CD8-positive, alpha-beta memory T cell (primary cell): ENCODE data around the gene TBC1D5. TPM values are rescaled to one million over a fixed set of nuclear protein-coding genes. Genes with fewer than 3 reads are reported as not detected.

Experiments used
- CTCF ChIA-PET: fragments of 350-600 bp; sonication (Branson Sonifier 250); formaldehyde crosslinking; loops from one replicate; lab custom pipeline; 2021; ENCODE audit warnings: antibody characterized with exemption; lab: Charles Lee
- POLR2A ChIA-PET: fragments of 350-600 bp; sonication (Branson Sonifier 250); formaldehyde crosslinking; loops from one replicate; lab custom pipeline; 2021; ENCODE audit warnings: antibody characterized with exemption; lab: Charles Lee
- DNase-seq, 5 donors: peaks; one replicate each; pipeline versions ENCODE4 v3.0.0 to v3.0.0-alpha.2; 2020 to 2022; ENCODE audit warnings: mixed read lengths in 1 of 5
- H3K27ac ChIP-seq: one replicate; pipeline ENCODE4 v1.7.0; 2013; ENCODE audit warnings: low read depth, mild to moderate bottlenecking, low read length, moderate library complexity
- H3K27me3 ChIP-seq: 2 replicates; pipeline ENCODE4 v1.7.0; 2013; ENCODE audit warnings: low read length, mild to moderate bottlenecking; ENCODE audit not compliant: insufficient read depth, poor library complexity, severe bottlenecking
- H3K36me3 ChIP-seq: 2 replicates; pipeline ENCODE4 v1.7.0; 2013; ENCODE audit warnings: mild to moderate bottlenecking, low read length, moderate library complexity; ENCODE audit not compliant: insufficient read depth
- H3K4me1 ChIP-seq: 2 replicates; pipeline ENCODE4 v1.7.0; 2013; ENCODE audit warnings: mild to moderate bottlenecking, low read length, moderate library complexity; ENCODE audit not compliant: insufficient read depth
- H3K4me3 ChIP-seq: 2 replicates; pipeline ENCODE4 v1.7.0; 2013; ENCODE audit warnings: mild to moderate bottlenecking, low read length
- H3K9me3 ChIP-seq: 2 replicates; pipeline ENCODE4 v1.7.0; 2013; ENCODE audit warnings: mild to moderate bottlenecking, low read length
- H3K27ac Mint-ChIP-seq, 8 donors: one replicate each; pipeline ENCODE4 v1.8.0; 2020 to 2021; ENCODE audit warnings: mixed read lengths in 8 of 8, mild to moderate bottlenecking in 6 of 8, inconsistent platforms in 3 of 8, moderate library complexity in 3 of 8
- H3K27me3 Mint-ChIP-seq, 2 donors: one replicate each; pipeline ENCODE4 v1.8.0; 2020 to 2021; ENCODE audit warnings: mixed read lengths in 2 of 2, mild to moderate bottlenecking in 1 of 2, moderate library complexity in 1 of 2
- H3K36me3 Mint-ChIP-seq, 3 donors: one replicate each; pipeline ENCODE4 v1.8.0; 2020 to 2021; ENCODE audit warnings: mixed read lengths in 3 of 3, inconsistent platforms in 1 of 3, mild to moderate bottlenecking in 1 of 3
- H3K4me1 Mint-ChIP-seq, 3 donors: one replicate each; pipeline ENCODE4 v1.8.0; 2020 to 2021; ENCODE audit warnings: mixed read lengths in 3 of 3, inconsistent platforms in 1 of 3, mild to moderate bottlenecking in 1 of 3
- H3K4me3 Mint-ChIP-seq, 7 donors: one replicate each; pipeline ENCODE4 v1.8.0; 2020 to 2021; ENCODE audit warnings: mixed read lengths in 7 of 7, mild to moderate bottlenecking in 6 of 7, moderate library complexity in 4 of 7, inconsistent platforms in 2 of 7
- H3K9me3 Mint-ChIP-seq, 5 donors: one replicate each; pipeline ENCODE4 v1.8.0; 2020 to 2022; ENCODE audit warnings: mixed read lengths in 5 of 5, mild to moderate bottlenecking in 3 of 5, moderate library complexity in 2 of 5, inconsistent platforms in 1 of 5
- polyA plus RNA-seq: library from polyadenylated mRNA; unstranded; fragments of 300-500 nt; fragmentation: Illumina TruSeq; gene quantifications from one replicate; pipeline ENCODE4 v1.2.3, GENCODE V29; 2021
- total RNA-seq, 2 experiments: library from RNA; stranded (reverse); gene quantifications; one replicate each; pipeline ENCODE4 v1.2.3, GENCODE V29; 2021

The TBC1D5 gene
- total and polyA plus RNA-seq, 3 experiments from 2014 or later = 35.8 to 45.1 (median 40.0) TPM

- Histone ChIP-seq H3K4me1 (no peaks in the 10 kb centered on the region), H3K9me3 (no peaks in the 10 kb centered on the region), H3K27ac (no peak overlapping the region), H3K27me3 (no peaks in the 10 kb centered on the region), H3K36me3 (no peaks in the 10 kb centered on the region), H3K4me3 (no peak overlapping the region)
- H3K36me3 Mint-ChIP-seq = peaks cover 0 to 5% (median 2%) of the 10 kb centered on the region in 3 donors
- no peaks in the 10 kb centered on the region for H3K27me3 Mint-ChIP-seq
- no peak overlapping the region for H3K4me3 Mint-ChIP-seq
- H3K9me3 Mint-ChIP-seq = no peaks in the 10 kb centered on the region
- ChIA-PET POLR2A (no interaction called here), CTCF (interaction anchor here (1.5 kb wide), 1 partner anchor 326 kb away, joined by 4 read pairs; no protein-coding TSS in a partner anchor)
- DNase-seq = no peak
- no peak overlapping the region for H3K27ac Mint-ChIP-seq
- peaks cover 26 to 39% (median 39%) of the 10 kb centered on the region in 3 donors for H3K4me1 Mint-ChIP-seq
Measured at GRCh38 chr3:17514597-17514996, 227.8 kb downstream of the TBC1D5 start.

DNA sequence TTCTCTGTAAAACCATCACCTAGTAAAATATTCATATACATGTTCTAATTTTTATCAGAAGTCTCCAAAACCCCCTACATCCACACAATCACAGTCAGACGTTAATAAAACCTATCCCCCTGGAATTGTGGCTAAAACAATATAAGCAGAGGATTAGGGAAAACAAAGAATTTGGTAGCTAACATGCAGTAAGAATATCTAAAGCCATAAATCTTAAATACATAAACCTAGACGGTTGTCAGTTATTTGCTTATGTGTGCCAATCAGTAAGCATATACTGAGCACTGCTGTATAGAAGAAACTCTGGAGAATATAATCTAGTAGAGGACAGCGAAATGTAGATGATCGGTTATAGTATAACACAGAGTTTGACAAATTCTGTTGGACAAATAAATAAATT is 232.2 kb downstream of the TBC1D5 start:
- Mint-ChIP-seq H3K4me3 (no peak overlapping the region), H3K27me3 (no peaks in the 10 kb centered on the region), H3K4me1 (peaks cover 8 to 13% (median 10%) of the 10 kb centered on the region in 3 donors), H3K27ac (no peak overlapping the region), H3K9me3 (no peaks in the 10 kb centered on the region), H3K36me3 (peaks cover 0 to 8% (median 0%) of the 10 kb centered on the region in 3 donors)
- H3K36me3 ChIP-seq = no peaks in the 10 kb centered on the region
- H3K27ac ChIP-seq = no peak overlapping the region
- DNase-seq = no peak
- H3K27me3 ChIP-seq = no peaks in the 10 kb centered on the region
- POLR2A ChIA-PET = no interaction called here
- CTCF ChIA-PET = no interaction called here
- no peaks in the 10 kb centered on the region for H3K4me1 ChIP-seq
- no peaks in the 10 kb centered on the region for H3K9me3 ChIP-seq
- H3K4me3 ChIP-seq = no peak overlapping the region

DNA sequence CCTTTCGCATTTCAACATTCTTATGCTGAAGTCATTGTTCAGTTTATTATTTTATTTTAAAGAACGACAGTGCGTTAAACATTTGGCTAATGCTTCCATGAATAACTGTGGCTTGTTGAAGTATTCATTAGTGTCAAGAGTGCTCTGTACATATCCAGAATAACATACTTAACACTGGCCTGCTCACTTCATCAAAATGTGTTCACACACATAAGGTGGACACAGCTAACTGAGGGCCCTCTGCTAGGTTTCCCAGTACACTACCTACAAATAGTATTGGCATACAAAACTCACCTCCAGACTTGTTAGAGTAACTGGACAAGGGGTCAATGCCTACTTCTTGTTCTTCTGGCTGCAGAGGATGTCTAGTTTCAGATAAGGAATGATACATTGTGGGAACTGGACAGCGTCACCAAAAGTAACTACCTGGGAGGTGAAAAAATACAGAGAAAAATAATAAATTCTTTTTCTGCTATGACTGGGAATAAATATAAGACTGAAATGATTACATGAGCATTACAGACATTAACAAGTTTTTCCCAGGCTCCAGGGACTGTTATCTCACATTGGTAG is 234.2 kb downstream of the TBC1D5 start:
- CTCF ChIA-PET = no interaction called here
- H3K4me3 Mint-ChIP-seq = no peak overlapping the region
- no peak overlapping the region for H3K27ac Mint-ChIP-seq
- no peak overlapping the region for H3K27ac ChIP-seq
- peaks cover 0 to 10% (median 0%) of the 10 kb centered on the region in 3 donors for H3K36me3 Mint-ChIP-seq
- POLR2A ChIA-PET = no interaction called here
- H3K4me1 Mint-ChIP-seq = peaks cover 0 to 4% (median 2%) of the 10 kb centered on the region in 3 donors
- no peaks in the 10 kb centered on the region for H3K27me3 ChIP-seq
- no peaks in the 10 kb centered on the region for H3K4me1 ChIP-seq
- no peak overlapping the region for H3K4me3 ChIP-seq
- DNase-seq = no peak
- H3K27me3 Mint-ChIP-seq = no peaks in the 10 kb centered on the region
- H3K36me3 ChIP-seq = no peaks in the 10 kb centered on the region
- no peaks in the 10 kb centered on the region for H3K9me3 Mint-ChIP-seq
- H3K9me3 ChIP-seq = no peaks in the 10 kb centered on the region

GRCh38 chr3:17507480-17507879 is 235.0 kb downstream of the TBC1D5 start:
- peaks cover 0 to 10% (median 0%) of the 10 kb centered on the region in 3 donors for H3K36me3 Mint-ChIP-seq
- Histone ChIP-seq H3K4me1 (no peaks in the 10 kb centered on the region), H3K4me3 (no peak overlapping the region), H3K9me3 (no peaks in the 10 kb centered on the region), H3K36me3 (no peaks in the 10 kb centered on the region), H3K27me3 (no peaks in the 10 kb centered on the region), H3K27ac (no peak overlapping the region)
- no peak overlapping the region for H3K27ac Mint-ChIP-seq
- H3K9me3 Mint-ChIP-seq = no peaks in the 10 kb centered on the region
- DNase-seq = no peak
- POLR2A ChIA-PET = no interaction called here
- no peak overlapping the region for H3K4me3 Mint-ChIP-seq
- CTCF ChIA-PET = no interaction called here
- no peaks in the 10 kb centered on the region for H3K27me3 Mint-ChIP-seq
- peaks cover 0 to 4% (median 2%) of the 10 kb centered on the region in 3 donors for H3K4me1 Mint-ChIP-seq

DNA sequence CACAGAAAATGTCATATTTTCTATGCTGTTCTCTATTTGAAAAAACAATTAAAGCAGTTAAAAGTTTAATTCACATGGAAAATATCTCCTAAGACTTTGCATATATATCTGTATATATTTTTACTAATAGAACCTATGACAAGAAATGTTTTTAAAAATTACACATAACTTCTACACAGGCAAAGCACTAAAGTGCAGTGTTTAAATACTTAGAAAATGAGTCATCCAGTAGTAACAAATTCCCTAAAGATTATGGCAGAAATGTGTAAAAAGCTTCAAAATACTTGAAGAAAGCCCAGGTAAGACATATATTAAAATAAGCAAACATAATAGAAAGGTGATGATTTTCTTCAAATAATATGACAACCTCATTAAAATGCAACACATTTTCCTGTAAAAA is 236.6 kb downstream of the TBC1D5 start:
- ChIA-PET CTCF (no interaction called here), POLR2A (no interaction called here)
- no peak for DNase-seq
- Histone ChIP-seq H3K4me3 (no peak overlapping the region), H3K27ac (no peak overlapping the region), H3K36me3 (no peaks in the 10 kb centered on the region), H3K4me1 (no peaks in the 10 kb centered on the region), H3K9me3 (no peaks in the 10 kb centered on the region), H3K27me3 (no peaks in the 10 kb centered on the region)
- Mint-ChIP-seq H3K36me3 (peaks cover 0 to 10% (median 0%) of the 10 kb centered on the region in 3 donors), H3K27me3 (no peaks in the 10 kb centered on the region), H3K4me3 (no peak overlapping the region), H3K9me3 (no peaks in the 10 kb centered on the region), H3K27ac (no peak overlapping the region), H3K4me1 (peaks cover 0 to 4% (median 2%) of the 10 kb centered on the region in 3 donors)

- Histone ChIP-seq H3K4me1 (no peaks in the 10 kb centered on the region), H3K9me3 (no peaks in the 10 kb centered on the region), H3K27me3 (no peaks in the 10 kb centered on the region), H3K4me3 (no peak overlapping the region), H3K36me3 (no peaks in the 10 kb centered on the region), H3K27ac (no peak overlapping the region)
- Mint-ChIP-seq H3K4me1 (peaks cover 0 to 2% (median 0%) of the 10 kb centered on the region in 3 donors), H3K9me3 (no peaks in the 10 kb centered on the region), H3K4me3 (no peak overlapping the region), H3K27ac (no peak overlapping the region), H3K36me3 (peaks cover 4 to 6% (median 5%) of the 10 kb centered on the region in 3 donors), H3K27me3 (no peaks in the 10 kb centered on the region)
- POLR2A ChIA-PET = no interaction called here
- CTCF ChIA-PET = no interaction called here
- no peak for DNase-seq
Measured at GRCh38 chr3:17501745-17502144, 240.7 kb downstream of the TBC1D5 start.

GRCh38 chr3:17500618-17501017 is 241.8 kb downstream of the TBC1D5 start:
- Mint-ChIP-seq H3K4me3 (no peak overlapping the region), H3K36me3 (peaks cover 8 to 10% (median 9%) of the 10 kb centered on the region in 3 donors), H3K27me3 (no peaks in the 10 kb centered on the region), H3K9me3 (no peaks in the 10 kb centered on the region), H3K27ac (no peak overlapping the region), H3K4me1 (no peaks in the 10 kb centered on the region)
- POLR2A ChIA-PET = no interaction called here
- CTCF ChIA-PET = no interaction called here
- Histone ChIP-seq H3K36me3 (no peaks in the 10 kb centered on the region), H3K4me1 (no peaks in the 10 kb centered on the region), H3K27me3 (no peaks in the 10 kb centered on the region), H3K4me3 (no peak overlapping the region), H3K27ac (no peak overlapping the region), H3K9me3 (no peaks in the 10 kb centered on the region)
- no peak for DNase-seq

DNA sequence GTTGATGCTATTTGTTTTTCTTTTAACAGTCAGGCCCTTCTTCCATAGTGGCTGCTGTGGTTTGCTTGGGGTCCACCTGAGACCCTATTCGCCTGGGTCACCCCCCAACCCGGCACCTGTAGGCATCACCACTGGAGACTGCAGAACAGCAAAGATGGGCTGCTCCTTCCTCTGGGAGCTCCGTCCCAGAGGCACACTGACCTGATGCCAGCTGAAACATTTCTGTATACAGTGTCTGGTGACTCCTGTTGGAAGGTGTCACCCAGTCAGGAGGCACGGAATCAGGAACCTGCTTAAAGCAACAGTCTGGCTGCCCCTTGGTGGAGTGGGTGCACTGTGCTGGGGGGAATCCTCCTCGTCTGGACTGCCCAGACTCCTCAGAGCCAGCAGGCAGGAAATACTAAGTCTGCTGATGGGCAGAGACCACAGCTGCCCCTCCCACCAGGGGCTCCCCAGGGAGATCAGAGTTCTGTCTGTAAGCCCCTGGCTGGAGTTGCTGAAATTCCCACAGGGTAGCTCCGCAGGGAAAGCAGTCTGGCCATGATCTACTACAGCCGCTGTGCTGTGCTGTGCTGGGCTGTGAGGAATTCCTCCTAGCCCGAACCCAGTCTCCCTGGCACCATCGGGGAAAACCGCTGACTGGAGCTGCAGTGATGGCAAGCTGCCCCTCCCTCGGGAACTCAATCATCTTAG is 248.2 kb downstream of the TBC1D5 start:
- POLR2A ChIA-PET = no interaction called here
- no peak for DNase-seq
- no peak overlapping the region for H3K27ac Mint-ChIP-seq
- peaks cover 0 to 1% of the 10 kb centered on the region in 2 donors for H3K27me3 Mint-ChIP-seq
- Histone ChIP-seq H3K36me3 (no peaks in the 10 kb centered on the region), H3K27me3 (no peaks in the 10 kb centered on the region), H3K4me1 (no peaks in the 10 kb centered on the region), H3K9me3 (no peaks in the 10 kb centered on the region), H3K27ac (no peak overlapping the region), H3K4me3 (no peak overlapping the region)
- CTCF ChIA-PET = no interaction called here
- H3K9me3 Mint-ChIP-seq = peaks cover 0 to 18% (median 11%) of the 10 kb centered on the region in 5 donors
- no peaks in the 10 kb centered on the region for H3K4me1 Mint-ChIP-seq
- peaks cover 15 to 53% (median 17%) of the 10 kb centered on the region in 3 donors for H3K36me3 Mint-ChIP-seq
- H3K4me3 Mint-ChIP-seq = no peak overlapping the region
